CD4-positive, alpha-beta T cell (primary cell): ENCODE results near the gene WWOX. TPM values are rescaled to one million over a fixed set of nuclear protein-coding genes. Genes with fewer than 3 reads are reported as not detected.

Experiments
- ATAC-seq: fragments of 200-7000 bp; cut with Tn5 transposase; one replicate; pipeline ENCODE4 v1.10.0; 2022; ENCODE audit warnings: mild to moderate bottlenecking; ENCODE audit not compliant: poor library complexity
- CTCF ChIA-PET: fragments of 350-600 bp; sonication (Branson Sonifier 250); formaldehyde crosslinking; loops from one replicate; lab custom pipeline; 2021; ENCODE audit warnings: antibody characterized with exemption, inconsistent platforms; lab: Charles Lee
- POLR2A ChIA-PET: fragments of 350-600 bp; sonication (Branson Sonifier 250); formaldehyde crosslinking; loops from one replicate; lab custom pipeline; 2021; ENCODE audit warnings: antibody characterized with exemption, inconsistent platforms; lab: Charles Lee
- DNase-seq, 14 experiments: peaks; one replicate each; pipeline ENCODE4 v3.0.0-alpha.2; 2013 to 2020; ENCODE audit warnings: mixed read lengths in 2 of 14
- H3K27ac ChIP-seq, 2 donors: one replicate each; pipeline versions ENCODE4 v1.5.1 to v1.7.0; 2013; ENCODE audit warnings: low read length in 2 of 2, low read depth in 1 of 2, mild to moderate bottlenecking in 1 of 2
- H3K27me3 ChIP-seq, 2 experiments: 1 replicate in 1 of 2; 2 replicates in 1 of 2; pipeline versions ENCODE4 v1.6.1 to v1.7.0; 2013; ENCODE audit warnings: low read length in 2 of 2, control low read depth in 1 of 2, mild to moderate bottlenecking in 1 of 2, moderate library complexity in 1 of 2; ENCODE audit not compliant: insufficient read depth in 2 of 2, control insufficient read depth in 1 of 2
- H3K36me3 ChIP-seq: one replicate; pipeline ENCODE4 v1.6.1; 2013; ENCODE audit warnings: low read length, control low read depth; ENCODE audit not compliant: insufficient read depth
- H3K4me1 ChIP-seq: one replicate; pipeline ENCODE4 v1.6.1; 2013; ENCODE audit warnings: low read length, control low read depth; ENCODE audit not compliant: insufficient read depth
- H3K4me3 ChIP-seq: one replicate; pipeline ENCODE4 v1.5.1; 2013; ENCODE audit warnings: mild to moderate bottlenecking, low read length, moderate library complexity
- H3K9me3 ChIP-seq, 2 experiments: 1 replicate in 1 of 2; 2 replicates in 1 of 2; pipeline versions ENCODE4 v1.6.1 to v1.7.0; 2013; ENCODE audit warnings: low read length in 2 of 2, mild to moderate bottlenecking in 2 of 2, control low read depth in 1 of 2, moderate library complexity in 1 of 2; ENCODE audit not compliant: control insufficient read depth in 1 of 2, insufficient read depth in 1 of 2
- H3K27ac Mint-ChIP-seq: one replicate; pipeline ENCODE4 v1.8.0; 2020; ENCODE audit warnings: mixed read lengths
- H3K27me3 Mint-ChIP-seq: one replicate; pipeline ENCODE4 v1.8.0; 2021; ENCODE audit warnings: mixed read lengths
- H3K36me3 Mint-ChIP-seq: one replicate; pipeline ENCODE4 v1.8.0; 2021; ENCODE audit warnings: low read depth, mixed read lengths
- H3K4me1 Mint-ChIP-seq: one replicate; pipeline ENCODE4 v1.8.0; 2021; ENCODE audit warnings: low read depth, mixed read lengths
- H3K4me3 Mint-ChIP-seq: one replicate; pipeline ENCODE4 v1.8.0; 2020; ENCODE audit warnings: mild to moderate bottlenecking, mixed read lengths
- H3K9me3 Mint-ChIP-seq: one replicate; pipeline ENCODE4 v1.8.0; 2020; ENCODE audit warnings: mixed read lengths
- CTCF ChIP-seq: fragments of 200-600 bp; IDR thresholded peaks from one replicate; pipeline ENCODE4 v1.8.0; 2022; ENCODE audit warnings: antibody characterized with exemption, mild to moderate bottlenecking
- intact Hi-C, 2 experiments: fragments of 100-400 bp; cut with DNase I in 1 of 2; cut with micrococcal nuclease in 1 of 2; formaldehyde crosslinking; loops; one replicate each; pipeline versions ENCODE4 v1.15.1 to v1.9.0; 2023 to 2025; cut with DNase I, micrococcal nuclease
- total RNA-seq, 174 experiments: library from RNA in 2 of 174; stranded (reverse) in 2 of 174; gene quantifications; one replicate each; pipeline ENCODE4 v1.2.3 and lab custom pipeline; 2021 to 2026

Gene WWOX
- total RNA-seq, 2 experiments from 2014 or later = 19.3 to 21.7 TPM

GRCh38 chr16:79071424-79071823 is 972.0 kb downstream of the WWOX start:
- ATAC-seq = no peak
- no peak for DNase-seq
- intact Hi-C loops = no loop called here
- no peak overlapping the region for H3K27ac Mint-ChIP-seq
- H3K4me3 Mint-ChIP-seq = no peak overlapping the region
- ChIA-PET CTCF (interaction anchor here (1.3 kb wide), 1 partner anchor 464 kb away, joined by 3 read pairs; no protein-coding TSS in a partner anchor), POLR2A (no interaction called here)
- no peak for TF ChIP-seq CTCF
- peaks cover 48% of the 10 kb centered on the region for H3K4me1 Mint-ChIP-seq
- no peaks in the 10 kb centered on the region for H3K36me3 ChIP-seq
- H3K27ac ChIP-seq = no peak overlapping the region
- peaks cover 9% of the 10 kb centered on the region for H3K4me1 ChIP-seq
- H3K4me3 ChIP-seq = no peak overlapping the region
- H3K9me3 Mint-ChIP-seq = no peaks in the 10 kb centered on the region
- no peaks in the 10 kb centered on the region for H3K36me3 Mint-ChIP-seq
- peaks cover 9% of the 10 kb centered on the region for H3K27me3 Mint-ChIP-seq
- no peaks in the 10 kb centered on the region for H3K27me3 ChIP-seq
- H3K9me3 ChIP-seq = no peaks in the 10 kb centered on the region

- intact Hi-C loops = no loop called here
- Mint-ChIP-seq H3K4me1 (peaks cover 58% of the 10 kb centered on the region), H3K36me3 (no peaks in the 10 kb centered on the region), H3K4me3 (no peak overlapping the region), H3K27ac (no peak overlapping the region), H3K9me3 (no peaks in the 10 kb centered on the region), H3K27me3 (peaks cover 11% of the 10 kb centered on the region)
- no peak overlapping the region for H3K4me3 ChIP-seq
- H3K36me3 ChIP-seq = no peaks in the 10 kb centered on the region
- no peaks in the 10 kb centered on the region for H3K9me3 ChIP-seq
- ChIA-PET POLR2A (interaction anchor here (0.8 kb wide), 1 partner anchor 17 kb away, joined by 3 read pairs; no protein-coding TSS in a partner anchor), CTCF (interaction anchor here (1.0 kb wide), 1 partner anchor 18 kb away, joined by 3 read pairs; no protein-coding TSS in a partner anchor)
- no peak overlapping the region for H3K27ac ChIP-seq
- ATAC-seq (no peak), DNase-seq (no peak)
- peaks cover 10% of the 10 kb centered on the region for H3K4me1 ChIP-seq
- no peak for TF ChIP-seq CTCF
- no peaks in the 10 kb centered on the region for H3K27me3 ChIP-seq
Measured at GRCh38 chr16:79072517-79072916, 973.1 kb downstream of the WWOX start.

- Mint-ChIP-seq H3K36me3 (no peaks in the 10 kb centered on the region), H3K27me3 (peaks cover 11% of the 10 kb centered on the region)
- POLR2A ChIA-PET = no interaction called here
Measured at GRCh38 chr16:79073566-79073965, 974.1 kb downstream of the WWOX start.

More at GRCh38 chr16:79073566-79073965, 974.1 kb downstream of the WWOX start:
- DNase-seq (no peak), ATAC-seq (no peak)
- peaks cover 68% of the 10 kb centered on the region for H3K4me1 Mint-ChIP-seq
- no peaks in the 10 kb centered on the region for H3K9me3 ChIP-seq
- intact Hi-C loops = no loop called here
- H3K27ac Mint-ChIP-seq = peak overlapping the region; percentile 73
- H3K4me1 ChIP-seq = peaks cover 18% of the 10 kb centered on the region
- TF ChIP-seq CTCF = no peak
- no peak overlapping the region for H3K27ac ChIP-seq
- CTCF ChIA-PET = interaction anchor here (1.0 kb wide), 1 partner anchor 17 kb away, joined by 3 read pairs; no protein-coding TSS in a partner anchor
- H3K27me3 ChIP-seq = no peaks in the 10 kb centered on the region
- H3K4me3 Mint-ChIP-seq = peak overlapping the region; percentile 76
- no peaks in the 10 kb centered on the region for H3K36me3 ChIP-seq
- no peaks in the 10 kb centered on the region for H3K9me3 Mint-ChIP-seq
- H3K4me3 ChIP-seq = peak overlapping the region; percentile 34
